Kidney tubule cell (primary cell): ENCODE measurements around the gene SPG11.

Experiments
- DNase-seq: peaks from one replicate; pipeline ENCODE4 v3.0.0-alpha.2; 2018; ENCODE audit warnings: low spot score

The SPG11 gene

DNA sequence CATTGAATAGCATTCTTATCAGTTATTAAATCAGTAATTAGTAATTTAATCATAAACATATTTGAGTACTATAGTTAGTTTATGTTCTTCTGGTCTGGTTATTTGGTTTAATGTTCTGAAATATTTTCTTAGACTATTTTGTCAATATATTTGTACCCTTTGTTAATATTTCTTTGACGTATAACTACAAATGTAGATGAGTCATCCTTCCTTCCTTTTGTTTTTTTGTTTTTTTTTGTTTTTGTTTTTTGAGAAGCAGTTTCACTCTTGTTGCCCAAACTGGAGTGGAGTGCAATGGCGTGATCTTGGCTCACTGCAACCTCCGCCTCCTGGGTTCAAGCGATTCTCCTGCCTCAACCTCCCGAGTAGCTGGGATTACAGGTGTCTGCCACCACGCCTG is 143.9 kb downstream of the SPG11 start:
- DNase-seq = no peak

DNA sequence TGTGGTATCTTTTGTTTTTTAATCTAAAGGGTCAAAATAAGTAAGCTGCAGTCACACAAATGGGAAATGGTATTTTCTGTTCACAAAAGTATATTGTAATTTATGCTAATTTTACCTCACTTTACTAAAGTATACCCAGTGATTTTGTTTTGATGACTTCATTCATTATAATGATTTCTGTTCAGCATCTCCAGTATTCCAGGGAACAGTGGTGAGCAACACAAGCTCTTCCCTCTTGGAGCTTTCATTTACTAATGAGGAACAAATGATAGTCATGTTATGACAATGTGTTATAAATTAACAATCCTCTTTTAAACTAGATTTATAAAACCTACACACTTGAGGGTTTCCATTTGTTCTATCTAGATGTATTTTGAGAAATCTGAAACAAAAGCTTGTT is 147.0 kb downstream of the SPG11 start:
- no peak for DNase-seq
